SK-N-SH (cell line): ENCODE data around the gene SENP1. TPM values are rescaled to one million over a fixed set of nuclear protein-coding genes. Genes with fewer than 3 reads are reported as not detected.

Experiments
- CTCF ChIA-PET: fragments of 300-600, 350-600 bp; formaldehyde crosslinking; extraction: SDS; loops from one replicate; lab custom pipeline; 2021; lab: Yijun Ruan, JAX
- POLR2A ChIA-PET: fragments of 350-600 bp; sonication (Branson Sonifier 250); formaldehyde crosslinking; extraction: SDS; loops from one replicate; lab custom pipeline; 2020; ENCODE audit warnings: antibody characterized with exemption, inconsistent platforms; lab: Yijun Ruan, JAX
- DNase-seq: peaks from one replicate; pipeline ENCODE4 v3.0.0; 2012
- H2AFZ ChIP-seq: fragments of 200-600 bp; sonication (generic); 2 replicates; pipeline ENCODE4 v1.8.1; 2016; ENCODE audit warnings: antibody characterized with exemption, mild to moderate bottlenecking, low read depth
- H3F3A ChIP-seq: fragments of 200-600 bp; sonication (generic); replicated peaks from 2 replicates; pipeline ENCODE3; 2016; ENCODE audit warnings: antibody characterized with exemption, mild to moderate bottlenecking; ENCODE audit not compliant: insufficient read depth
- H3K27ac ChIP-seq, 2 experiments: fragments of 200-500 bp in 1 of 2; fragments of 200-600 bp in 1 of 2; sonication (Bioruptor generic) in 1 of 2; sonication (generic), shearing (Covaris generic) in 1 of 2; 2 replicates each; pipeline versions ENCODE4 v1.5.1 to v1.6.1; 2014 to 2016; ENCODE audit warnings: low read depth in 2 of 2, inconsistent platforms in 1 of 2, low read length in 1 of 2, mild to moderate bottlenecking in 1 of 2, mixed read lengths in 1 of 2
- H3K27me3 ChIP-seq: fragments of 200-600 bp; sonication (generic), shearing (Covaris generic); 2 replicates; pipeline ENCODE4 v1.6.1; 2016; ENCODE audit warnings: mixed run types; ENCODE audit not compliant: insufficient read depth
- H3K36me3 ChIP-seq, 2 experiments: fragments of 200-500 bp in 1 of 2; fragments of 200-600 bp in 1 of 2; sonication (Bioruptor generic) in 1 of 2; sonication (generic) in 1 of 2; replicated peaks in 1 of 2; 2 replicates each; pipeline versions ENCODE3 to v1.5.1; 2014 to 2016; ENCODE audit warnings: low read length in 1 of 2, mild to moderate bottlenecking in 1 of 2; ENCODE audit not compliant: insufficient read depth in 2 of 2, control insufficient read depth in 1 of 2
- H3K4me1 ChIP-seq, 2 experiments: fragments of 200-500 bp in 1 of 2; fragments of 200-600 bp in 1 of 2; sonication (Bioruptor generic) in 1 of 2; sonication (generic), shearing (Covaris generic) in 1 of 2; 2 replicates each; pipeline versions ENCODE4 v1.5.1 to v1.6.1; 2014 to 2016; ENCODE audit warnings: low read depth in 1 of 2, low read length in 1 of 2, mixed run types in 1 of 2; ENCODE audit not compliant: insufficient read depth in 2 of 2, control insufficient read depth in 1 of 2
- H3K4me2 ChIP-seq: fragments of 200-600 bp; sonication (generic), shearing (Covaris generic); 2 replicates; pipeline ENCODE4 v1.6.1; 2017; ENCODE audit warnings: mixed run types
- H3K4me3 ChIP-seq, 2 experiments: fragments of 200-500 bp in 1 of 2; fragments of 200-600 bp in 1 of 2; sonication (Bioruptor generic) in 1 of 2; sonication (generic), shearing (Covaris generic) in 1 of 2; 2 replicates each; pipeline versions ENCODE4 v1.5.1 to v1.8.1; 2014 to 2016; ENCODE audit warnings: low read depth in 2 of 2, inconsistent platforms in 1 of 2, low read length in 1 of 2, mild to moderate bottlenecking in 1 of 2, mixed read lengths in 1 of 2, moderate library complexity in 1 of 2
- H3K79me2 ChIP-seq: fragments of 200-600 bp; sonication (generic); 2 replicates; pipeline ENCODE4 v1.8.1; 2017; ENCODE audit warnings: mild to moderate bottlenecking; ENCODE audit not compliant: insufficient read depth
- H3K9ac ChIP-seq: fragments of 200-600 bp; sonication (generic); 2 replicates; pipeline ENCODE4 v1.6.1; 2017; ENCODE audit warnings: mixed run types
- H3K9me2 ChIP-seq: fragments of 200-600 bp; sonication (generic); 2 replicates; pipeline ENCODE4 v1.6.1; 2017; ENCODE audit warnings: mixed run types
- H3K9me3 ChIP-seq: fragments of 200-600 bp; sonication (generic); 2 replicates; pipeline ENCODE4 v1.6.1; 2017; ENCODE audit warnings: mixed run types, mild to moderate bottlenecking, moderate library complexity
- H4K20me1 ChIP-seq: fragments of 200-600 bp; sonication (generic); 2 replicates; pipeline ENCODE4 v1.6.1; 2017; ENCODE audit warnings: mild to moderate bottlenecking, mixed run types; ENCODE audit not compliant: insufficient read depth
- EZH2phosphoT487 ChIP-seq: fragments of 200-600 bp; sonication (generic); IDR thresholded peaks from 2 replicates; pipeline ENCODE4 v1.6.1; 2017; ENCODE audit warnings: low read depth, mixed run types, mild to moderate bottlenecking, antibody characterized with exemption, moderate library complexity, borderline replicate concordance
- FOXJ3 ChIP-seq: sonication (generic); formaldehyde crosslinking; IDR thresholded peaks from 2 replicates; pipeline ENCODE4 v1.5.1; 2020; ENCODE audit warnings: mild to moderate bottlenecking, missing genetic modification reagents
- FOXM1 ChIP-seq: IDR thresholded peaks from 2 replicates; pipeline ENCODE4 v1.4.0; 2012; ENCODE audit warnings: low read depth, mild to moderate bottlenecking
- GABPA ChIP-seq: IDR thresholded peaks from 2 replicates; pipeline ENCODE4 v1.4.0; 2012; ENCODE audit warnings: low read depth, mild to moderate bottlenecking
- JUND ChIP-seq: IDR thresholded peaks from 2 replicates; pipeline ENCODE4 v1.4.0; 2012
- POLR2AphosphoS5 ChIP-seq: IDR thresholded peaks from 2 replicates; pipeline ENCODE4 v1.6.1; 2012; ENCODE audit warnings: low read depth, low read length
- SMC3 ChIP-seq: IDR thresholded peaks from 2 replicates; pipeline ENCODE4 v1.6.1; 2012; ENCODE audit warnings: low read depth, low read length, improper control_type of control experiment
- TAF1 ChIP-seq: IDR thresholded peaks from 2 replicates; pipeline ENCODE4 v1.6.1; 2012; ENCODE audit warnings: low read depth, mild to moderate bottlenecking, low read length, moderate library complexity, borderline replicate concordance
- WGBS: methylation state at CpG from one replicate; pipeline ENCODE4 v1.1.6; 2017; ENCODE audit warnings: low lambda C conversion rate; 5-methylcytosine and 5-hydroxymethylcytosine counted together
- polyA plus RNA-seq, 3 experiments: library from polyadenylated mRNA; depleted of rRNA; stranded (reverse); fragments of >200 nt; gene quantifications; 2 replicates each; pipeline ENCODE4 v1.2.3, GENCODE V29; 2012
- TF ChIP-seq, protein P1 (sequence below): IDR thresholded peaks from 2 replicates; pipeline ENCODE4 v1.4.0; 2012; ENCODE audit warnings: low read depth, borderline replicate concordance
- TF ChIP-seq, protein P2 (sequence below): fragments of 200-600 bp; sonication (generic); IDR thresholded peaks from 2 replicates; pipeline ENCODE4 v1.6.1; 2017; ENCODE audit warnings: antibody characterized with exemption, mild to moderate bottlenecking, moderate library complexity
- TF ChIP-seq, protein P3 (sequence below): IDR thresholded peaks from 2 replicates; pipeline ENCODE4 v1.4.0; 2012; ENCODE audit warnings: low read depth, borderline replicate concordance

The SENP1 gene
- polyA plus RNA-seq, 1 of the 3 experiments (the other 2 are of a cell fraction): 5.6 TPM

DNA sequence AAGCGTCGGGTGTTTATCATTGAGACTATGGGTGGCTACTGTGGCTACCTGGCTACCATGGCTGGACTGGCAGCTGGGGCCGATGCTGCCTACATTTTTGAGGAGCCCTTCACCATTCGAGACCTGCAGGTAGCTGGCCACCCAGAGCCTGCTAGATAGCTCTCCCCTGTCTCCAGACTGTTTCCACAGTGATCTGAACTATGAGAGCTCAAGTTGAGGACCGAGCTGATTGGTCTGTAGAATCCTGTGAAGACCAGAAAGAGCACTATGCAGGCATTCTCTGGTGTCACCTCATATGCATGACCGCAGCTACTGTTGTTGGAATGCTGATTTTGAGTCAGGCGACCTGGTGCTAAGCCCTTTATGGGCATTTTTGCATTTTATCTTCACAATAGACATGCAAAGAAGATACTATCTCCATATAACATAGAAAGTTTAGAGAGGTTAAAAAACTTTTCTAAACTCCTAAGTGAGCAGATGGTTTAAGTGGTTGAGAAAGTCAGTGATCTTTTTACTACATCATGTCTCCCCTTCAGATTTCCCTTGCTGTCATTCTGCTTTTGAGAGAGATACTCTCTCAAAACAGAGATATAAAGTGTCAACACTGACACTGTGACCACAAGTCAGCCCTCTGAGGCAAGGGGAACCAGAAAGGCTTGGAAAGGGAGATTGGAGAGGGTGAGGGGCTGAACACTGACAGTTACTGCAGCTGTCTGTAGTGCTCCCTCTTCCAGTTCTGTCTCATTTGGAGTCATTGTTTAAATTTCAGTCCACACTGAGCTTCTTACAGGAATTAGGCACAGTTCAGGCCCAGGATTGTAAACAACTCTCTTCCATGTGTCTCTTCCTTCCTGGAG is 37.2 kb upstream of the SENP1 start (continued):
- TF ChIP-seq, protein P1, sequence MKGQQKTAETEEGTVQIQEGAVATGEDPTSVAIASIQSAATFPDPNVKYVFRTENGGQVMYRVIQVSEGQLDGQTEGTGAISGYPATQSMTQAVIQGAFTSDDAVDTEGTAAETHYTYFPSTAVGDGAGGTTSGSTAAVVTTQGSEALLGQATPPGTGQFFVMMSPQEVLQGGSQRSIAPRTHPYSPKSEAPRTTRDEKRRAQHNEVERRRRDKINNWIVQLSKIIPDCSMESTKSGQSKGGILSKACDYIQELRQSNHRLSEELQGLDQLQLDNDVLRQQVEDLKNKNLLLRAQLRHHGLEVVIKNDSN: no peak
- no peak for TF ChIP-seq EZH2phosphoT487
- no peak for TF ChIP-seq POLR2AphosphoS5
- TF ChIP-seq TAF1: no peak
- no peak for TF ChIP-seq FOXJ3 (CRISPR knock-in tag)
- TF ChIP-seq FOXM1: no peak

DNA sequence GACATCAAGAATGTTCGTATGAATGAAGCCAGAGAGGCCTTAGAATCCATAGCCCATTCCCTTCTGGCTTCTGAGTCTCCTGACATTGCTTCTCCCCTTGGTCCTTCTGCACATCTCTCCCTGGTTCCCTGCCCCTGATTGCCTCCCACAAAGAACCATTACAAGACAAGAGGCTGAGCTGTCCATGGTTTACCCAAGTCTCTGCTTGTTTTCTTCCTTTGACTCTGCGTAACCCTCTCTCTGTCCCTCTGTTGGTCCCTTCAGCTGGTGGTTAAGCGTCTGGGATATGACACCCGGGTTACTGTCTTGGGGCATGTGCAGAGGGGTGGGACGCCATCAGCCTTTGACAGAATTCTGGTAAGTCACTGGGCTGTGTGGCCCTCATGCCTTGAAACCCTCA is 29.1 kb upstream of the SENP1 start:
- TF ChIP-seq JUND: no peak
- TF ChIP-seq SMC3: no peak
- TF ChIP-seq, protein P1: no peak
- TF ChIP-seq, protein P2, sequence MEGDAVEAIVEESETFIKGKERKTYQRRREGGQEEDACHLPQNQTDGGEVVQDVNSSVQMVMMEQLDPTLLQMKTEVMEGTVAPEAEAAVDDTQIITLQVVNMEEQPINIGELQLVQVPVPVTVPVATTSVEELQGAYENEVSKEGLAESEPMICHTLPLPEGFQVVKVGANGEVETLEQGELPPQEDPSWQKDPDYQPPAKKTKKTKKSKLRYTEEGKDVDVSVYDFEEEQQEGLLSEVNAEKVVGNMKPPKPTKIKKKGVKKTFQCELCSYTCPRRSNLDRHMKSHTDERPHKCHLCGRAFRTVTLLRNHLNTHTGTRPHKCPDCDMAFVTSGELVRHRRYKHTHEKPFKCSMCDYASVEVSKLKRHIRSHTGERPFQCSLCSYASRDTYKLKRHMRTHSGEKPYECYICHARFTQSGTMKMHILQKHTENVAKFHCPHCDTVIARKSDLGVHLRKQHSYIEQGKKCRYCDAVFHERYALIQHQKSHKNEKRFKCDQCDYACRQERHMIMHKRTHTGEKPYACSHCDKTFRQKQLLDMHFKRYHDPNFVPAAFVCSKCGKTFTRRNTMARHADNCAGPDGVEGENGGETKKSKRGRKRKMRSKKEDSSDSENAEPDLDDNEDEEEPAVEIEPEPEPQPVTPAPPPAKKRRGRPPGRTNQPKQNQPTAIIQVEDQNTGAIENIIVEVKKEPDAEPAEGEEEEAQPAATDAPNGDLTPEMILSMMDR: no peak
- TF ChIP-seq GABPA: no peak
- TF ChIP-seq, protein P3, sequence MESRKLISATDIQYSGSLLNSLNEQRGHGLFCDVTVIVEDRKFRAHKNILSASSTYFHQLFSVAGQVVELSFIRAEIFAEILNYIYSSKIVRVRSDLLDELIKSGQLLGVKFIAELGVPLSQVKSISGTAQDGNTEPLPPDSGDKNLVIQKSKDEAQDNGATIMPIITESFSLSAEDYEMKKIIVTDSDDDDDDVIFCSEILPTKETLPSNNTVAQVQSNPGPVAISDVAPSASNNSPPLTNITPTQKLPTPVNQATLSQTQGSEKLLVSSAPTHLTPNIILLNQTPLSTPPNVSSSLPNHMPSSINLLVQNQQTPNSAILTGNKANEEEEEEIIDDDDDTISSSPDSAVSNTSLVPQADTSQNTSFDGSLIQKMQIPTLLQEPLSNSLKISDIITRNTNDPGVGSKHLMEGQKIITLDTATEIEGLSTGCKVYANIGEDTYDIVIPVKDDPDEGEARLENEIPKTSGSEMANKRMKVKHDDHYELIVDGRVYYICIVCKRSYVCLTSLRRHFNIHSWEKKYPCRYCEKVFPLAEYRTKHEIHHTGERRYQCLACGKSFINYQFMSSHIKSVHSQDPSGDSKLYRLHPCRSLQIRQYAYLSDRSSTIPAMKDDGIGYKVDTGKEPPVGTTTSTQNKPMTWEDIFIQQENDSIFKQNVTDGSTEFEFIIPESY: no peak
- Histone ChIP-seq H4K20me1 (no peaks in the 10 kb centered on the region), H3K9ac (no peak overlapping the region), H3K4me3 (no peak overlapping the region), H3K4me2 (no peak overlapping the region), H3K9me3 (no peaks in the 10 kb centered on the region), H3K27me3 (no peaks in the 10 kb centered on the region), H3K79me2 (no peaks in the 10 kb centered on the region), H3K27ac (no peak overlapping the region), H2AFZ (no peak overlapping the region), H3K36me3 (peaks cover 21 to 84% of the 10 kb centered on the region in 2 experiments), H3K9me2 (no peaks in the 10 kb centered on the region), H3K4me1 (no peaks in the 10 kb centered on the region), H3F3A (no peaks in the 10 kb centered on the region)
- 86% methylated on average over 5 of the region's 5 CpGs for WGBS
- no peak for DNase-seq
- POLR2A ChIA-PET: no interaction called here
- CTCF ChIA-PET: no interaction called here
